HuH-7 (cell line): ENCODE measurements around the gene IGFL2.

Experiments used
- DNase-seq: peaks from one replicate; pipeline ENCODE4 v3.0.0; 2011; ENCODE audit warnings: low spot score

IGFL2 gene

GRCh38 chr19:46209051-46209450 lies 61.0 kb downstream of the IGFL2 start:
- DNase-seq = no peak

DNA sequence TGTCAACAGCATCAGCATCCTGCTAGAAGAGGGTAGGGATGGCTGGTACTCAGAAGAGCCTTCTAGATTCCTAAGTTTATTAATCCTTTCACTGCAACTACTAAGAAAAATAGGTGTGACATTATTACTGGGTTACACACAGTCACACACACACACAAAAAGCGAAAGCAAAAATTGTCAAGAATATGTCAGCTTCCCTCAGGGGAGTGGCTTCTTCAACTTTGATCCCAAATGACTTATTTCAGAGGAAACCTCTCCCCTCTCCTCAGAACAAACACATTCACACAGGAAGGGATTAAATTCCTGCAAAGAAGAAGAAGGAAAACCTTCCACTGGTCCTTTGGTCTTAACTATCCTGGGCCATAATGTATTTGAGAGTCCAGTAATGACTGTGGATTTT lies 61.4 kb downstream of the IGFL2 start:
- no peak for DNase-seq

GRCh38 chr19:46210669-46211068 lies 62.6 kb downstream of the IGFL2 start:
- no peak for DNase-seq
